Chondrocyte (in vitro differentiated cells): Measurements from ENCODE around the gene TMEM39A. TPM values are rescaled to one million over a fixed set of nuclear protein-coding genes. Genes with fewer than 3 reads are reported as not detected.

Experiments
- DNase-seq: peaks from one replicate; pipeline ENCODE4 v3.0.0; 2021; ENCODE audit warnings: mixed read lengths, low spot score
- H3K27ac Mint-ChIP-seq: one replicate; pipeline ENCODE4 v1.8.0; 2021; ENCODE audit warnings: mild to moderate bottlenecking, moderate library complexity, mixed read lengths; ENCODE audit not compliant: unreplicated experiment
- H3K27me3 Mint-ChIP-seq: 2 replicates; pipeline ENCODE4 v1.8.0; 2021; ENCODE audit warnings: low read depth, mixed read lengths
- H3K36me3 Mint-ChIP-seq: 2 replicates; pipeline ENCODE4 v1.8.0; 2021; ENCODE audit warnings: low read depth, mixed read lengths
- H3K4me1 Mint-ChIP-seq: 2 replicates; pipeline ENCODE4 v1.8.0; 2021; ENCODE audit warnings: low read depth, mild to moderate bottlenecking, mixed read lengths
- H3K4me3 Mint-ChIP-seq: one replicate; pipeline ENCODE4 v1.8.0; 2021; ENCODE audit warnings: mild to moderate bottlenecking, moderate library complexity, mixed read lengths; ENCODE audit not compliant: unreplicated experiment
- H3K9me3 Mint-ChIP-seq: 2 replicates; pipeline ENCODE4 v1.8.0; 2021; ENCODE audit warnings: low read depth, mixed read lengths
- total RNA-seq: library from RNA; stranded (reverse); gene quantifications from 3 replicates; pipeline ENCODE4 v1.2.1, GENCODE V29; 2021
- TF ChIP-seq, protein P1 (sequence below): fragments of 200-600 bp; sonication (generic); IDR thresholded peaks from 2 replicates; pipeline ENCODE4 v1.5.0; 2021; ENCODE audit warnings: antibody characterized with exemption, mild to moderate bottlenecking, moderate library complexity

The TMEM39A gene
- total RNA-seq, 1 donor from 2014 or later, result 58.5 TPM

DNA sequence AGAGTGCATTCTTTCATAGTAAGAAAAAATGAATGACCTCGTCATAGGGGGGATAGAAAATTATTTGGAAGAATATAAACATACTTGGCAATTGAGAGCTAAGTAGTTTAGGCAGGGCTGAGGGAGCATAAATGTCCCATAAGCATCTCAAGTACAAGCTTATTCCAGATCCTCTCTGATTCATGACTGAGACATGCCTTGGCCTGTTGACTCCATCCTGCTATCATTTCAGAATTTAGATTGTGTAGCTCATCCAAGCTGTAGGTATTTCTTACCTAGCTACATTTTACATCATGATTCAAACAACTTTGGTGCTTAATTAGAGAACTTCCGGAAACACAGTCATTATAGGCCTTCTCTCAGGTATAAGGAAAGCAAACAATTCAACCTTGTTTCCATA lies 17.7 kb upstream of the TMEM39A start:
- peaks cover 22% of the 10 kb centered on the region for H3K36me3 Mint-ChIP-seq
- H3K27me3 Mint-ChIP-seq, result no peaks in the 10 kb centered on the region
- H3K4me1 Mint-ChIP-seq, result no peaks in the 10 kb centered on the region
- no peak overlapping the region for H3K4me3 Mint-ChIP-seq
- no peak overlapping the region for H3K27ac Mint-ChIP-seq
- TF ChIP-seq, protein P1, sequence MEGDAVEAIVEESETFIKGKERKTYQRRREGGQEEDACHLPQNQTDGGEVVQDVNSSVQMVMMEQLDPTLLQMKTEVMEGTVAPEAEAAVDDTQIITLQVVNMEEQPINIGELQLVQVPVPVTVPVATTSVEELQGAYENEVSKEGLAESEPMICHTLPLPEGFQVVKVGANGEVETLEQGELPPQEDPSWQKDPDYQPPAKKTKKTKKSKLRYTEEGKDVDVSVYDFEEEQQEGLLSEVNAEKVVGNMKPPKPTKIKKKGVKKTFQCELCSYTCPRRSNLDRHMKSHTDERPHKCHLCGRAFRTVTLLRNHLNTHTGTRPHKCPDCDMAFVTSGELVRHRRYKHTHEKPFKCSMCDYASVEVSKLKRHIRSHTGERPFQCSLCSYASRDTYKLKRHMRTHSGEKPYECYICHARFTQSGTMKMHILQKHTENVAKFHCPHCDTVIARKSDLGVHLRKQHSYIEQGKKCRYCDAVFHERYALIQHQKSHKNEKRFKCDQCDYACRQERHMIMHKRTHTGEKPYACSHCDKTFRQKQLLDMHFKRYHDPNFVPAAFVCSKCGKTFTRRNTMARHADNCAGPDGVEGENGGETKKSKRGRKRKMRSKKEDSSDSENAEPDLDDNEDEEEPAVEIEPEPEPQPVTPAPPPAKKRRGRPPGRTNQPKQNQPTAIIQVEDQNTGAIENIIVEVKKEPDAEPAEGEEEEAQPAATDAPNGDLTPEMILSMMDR, result no peak
- DNase-seq, result no peak
- H3K9me3 Mint-ChIP-seq, result no peaks in the 10 kb centered on the region

DNA sequence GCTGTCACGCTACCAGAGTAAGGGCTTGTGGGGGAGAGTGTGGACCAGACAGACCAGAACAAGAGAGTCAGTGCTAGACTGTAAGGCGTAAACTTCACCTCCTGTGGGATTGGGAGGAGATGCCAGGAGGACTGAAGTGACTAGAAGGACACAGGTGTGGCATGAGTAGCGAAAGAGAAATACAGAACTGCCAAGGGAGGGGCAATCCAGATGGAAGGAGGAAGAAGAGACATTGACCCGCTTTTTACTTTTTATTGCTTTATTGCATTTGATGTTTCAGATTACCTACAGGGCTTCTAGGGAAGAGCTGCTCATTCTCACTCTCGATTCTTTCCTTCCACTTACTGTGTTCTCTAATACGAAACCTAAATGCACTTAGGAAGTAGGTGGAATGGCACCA lies 7.5 kb upstream of the TMEM39A start:
- no peaks in the 10 kb centered on the region for H3K9me3 Mint-ChIP-seq
- TF ChIP-seq, protein P1, result no peak
- no peak overlapping the region for H3K4me3 Mint-ChIP-seq
- no peak for DNase-seq
- peaks cover 5% of the 10 kb centered on the region for H3K36me3 Mint-ChIP-seq
- H3K27ac Mint-ChIP-seq, result no peak overlapping the region
- H3K27me3 Mint-ChIP-seq, result no peaks in the 10 kb centered on the region
- peaks cover 25% of the 10 kb centered on the region for H3K4me1 Mint-ChIP-seq

DNA sequence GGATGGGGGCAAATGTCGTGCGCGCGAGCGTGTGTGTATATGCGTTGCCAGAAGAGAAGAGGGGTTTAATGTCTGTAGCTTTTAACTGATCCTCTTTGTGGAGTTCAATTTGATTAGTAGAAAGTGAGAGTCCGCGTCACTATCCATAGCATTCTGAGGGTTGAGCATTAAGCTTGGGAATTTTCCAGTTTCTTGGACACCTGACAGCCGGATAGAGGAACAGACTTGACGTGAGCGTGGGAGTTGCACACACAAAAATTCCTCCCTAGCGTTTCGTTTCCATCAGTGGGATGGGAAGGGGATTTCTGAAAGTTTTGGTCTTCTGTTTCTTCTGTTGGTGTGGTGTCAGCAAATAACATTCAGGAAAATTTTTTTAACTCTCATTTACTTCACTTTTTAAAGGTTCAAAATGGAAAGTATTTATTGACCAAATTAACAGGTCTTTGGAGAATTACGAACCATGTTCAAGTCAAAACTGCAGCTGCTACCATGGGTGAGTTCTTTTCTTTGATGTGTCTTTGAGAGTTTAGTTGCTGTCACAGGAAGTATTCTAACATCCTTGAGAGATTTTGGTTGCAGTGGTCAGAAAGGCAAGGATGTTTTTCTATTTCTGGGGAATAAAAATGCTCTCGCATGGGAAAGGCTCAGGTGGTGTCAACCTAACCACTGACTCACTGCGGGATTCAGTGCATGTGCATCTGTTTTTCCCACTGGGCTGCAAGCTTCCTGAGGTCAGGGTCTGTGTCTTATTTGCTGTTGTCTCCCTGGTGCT lies 6.2 kb upstream of the TMEM39A start:
- H3K9me3 Mint-ChIP-seq, result no peaks in the 10 kb centered on the region
- peak overlapping the region; percentile 97 for H3K4me3 Mint-ChIP-seq
- TF ChIP-seq, protein P1, result no peak
- DNase-seq, result no peak
- H3K36me3 Mint-ChIP-seq, result peaks cover 3% of the 10 kb centered on the region
- peaks cover 25% of the 10 kb centered on the region for H3K4me1 Mint-ChIP-seq
- H3K27me3 Mint-ChIP-seq, result no peaks in the 10 kb centered on the region
- peak overlapping the region; percentile 77 for H3K27ac Mint-ChIP-seq

DNA sequence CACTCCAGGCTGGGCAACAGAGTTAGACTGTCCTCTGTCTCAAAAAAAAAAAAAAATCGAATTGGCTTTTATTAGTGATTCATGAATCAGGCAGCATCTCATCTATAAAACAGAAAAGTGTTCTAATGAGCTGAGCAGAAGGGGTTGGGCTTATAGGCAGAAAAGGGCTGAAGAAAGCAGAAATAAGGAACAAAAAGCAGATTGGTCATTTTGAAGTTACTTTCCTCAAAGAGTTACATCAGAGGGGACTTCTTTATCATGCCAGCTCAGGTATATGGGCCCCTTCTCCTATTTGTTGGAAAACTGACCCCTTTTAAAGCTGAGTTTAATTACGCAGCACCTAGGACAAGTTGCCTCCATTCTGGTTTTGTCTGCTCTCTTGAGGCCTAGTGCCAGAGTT lies 4.6 kb upstream of the TMEM39A start:
- Mint-ChIP-seq H3K4me1 (peaks cover 33% of the 10 kb centered on the region), H3K9me3 (no peaks in the 10 kb centered on the region), H3K4me3 (peak overlapping the region; percentile 97), H3K27ac (no peak overlapping the region), H3K27me3 (no peaks in the 10 kb centered on the region), H3K36me3 (peaks cover 3% of the 10 kb centered on the region)
- no peak for DNase-seq
- TF ChIP-seq, protein P1, result no peak

DNA sequence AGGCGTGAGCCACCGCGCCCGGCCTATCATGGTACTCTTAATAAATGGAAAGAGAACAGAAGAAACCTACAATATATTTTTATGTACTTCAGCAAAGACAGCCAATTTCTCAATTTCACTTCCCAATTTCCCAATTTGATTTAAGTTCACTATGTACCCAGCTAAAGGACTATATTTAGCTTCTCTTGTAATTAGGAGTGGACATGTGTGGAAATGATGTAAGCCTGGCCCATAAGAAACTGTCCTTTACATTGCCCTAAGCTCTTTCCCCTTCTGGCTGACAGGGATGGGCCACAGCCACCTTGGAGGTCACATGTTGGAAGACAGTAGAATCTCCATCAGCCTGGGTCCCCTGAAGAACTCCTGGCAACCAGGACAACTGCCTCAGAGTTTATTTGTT lies 6.2 kb downstream of the TMEM39A start:
- DNase-seq, result no peak
- H3K27ac Mint-ChIP-seq, result no peak overlapping the region
- no peaks in the 10 kb centered on the region for H3K27me3 Mint-ChIP-seq
- peaks cover 60% of the 10 kb centered on the region for H3K4me1 Mint-ChIP-seq
- peaks cover 43% of the 10 kb centered on the region for H3K36me3 Mint-ChIP-seq
- TF ChIP-seq, protein P1, result no peak
- no peak overlapping the region for H3K4me3 Mint-ChIP-seq
- H3K9me3 Mint-ChIP-seq, result no peaks in the 10 kb centered on the region
